GM15510 (cell line): Measurements from ENCODE around the gene EFCAB5.

Source experiments
- POLR2A ChIP-seq: IDR thresholded peaks from 3 replicates; pipeline ENCODE4 v1.6.1; 2011; ENCODE audit warnings: borderline replicate concordance; ENCODE audit not compliant: insufficient read length; ENCODE audit errors: extremely low read depth

The EFCAB5 gene

DNA sequence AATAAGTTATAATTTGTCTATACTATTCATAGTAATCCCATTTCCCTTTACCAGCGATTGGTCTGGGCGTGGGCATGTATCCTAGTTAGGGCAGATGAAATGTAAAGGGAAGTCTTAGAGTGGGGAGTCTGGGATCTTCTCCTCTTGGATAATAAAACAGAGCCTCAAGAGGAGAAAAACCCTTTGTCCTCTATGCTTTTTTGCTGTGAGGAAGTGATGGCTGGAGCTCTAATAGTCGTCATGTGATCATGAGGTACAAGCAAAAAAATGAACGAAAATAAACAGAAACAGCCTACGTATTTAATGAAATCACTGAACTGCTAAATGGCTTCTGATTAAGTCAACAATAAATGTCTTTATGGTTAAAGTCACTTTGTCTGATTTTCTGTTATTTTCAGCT, 26.8 kb downstream of the EFCAB5 start:
- TF ChIP-seq POLR2A, result no peak

DNA sequence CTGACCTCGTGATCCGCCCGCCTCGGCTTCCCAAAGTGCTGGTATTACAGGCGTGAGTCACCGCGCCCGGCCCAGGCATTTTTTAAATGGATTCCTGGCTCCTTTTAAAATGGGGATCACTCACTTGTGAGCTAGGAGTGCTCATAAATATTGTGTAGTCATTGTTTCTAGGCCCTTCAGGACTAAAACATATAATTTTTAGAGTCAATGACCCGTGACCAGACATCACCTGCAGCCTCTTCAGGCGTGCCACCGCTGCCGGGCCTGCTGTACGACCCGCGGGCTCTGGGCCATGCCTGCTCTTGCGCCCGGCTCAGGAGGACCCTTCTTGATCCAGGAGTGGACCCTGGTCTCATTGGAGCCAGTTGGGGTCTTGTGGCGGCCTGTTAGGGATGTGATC, 30.8 kb downstream of the EFCAB5 start:
- no peak for TF ChIP-seq POLR2A

DNA sequence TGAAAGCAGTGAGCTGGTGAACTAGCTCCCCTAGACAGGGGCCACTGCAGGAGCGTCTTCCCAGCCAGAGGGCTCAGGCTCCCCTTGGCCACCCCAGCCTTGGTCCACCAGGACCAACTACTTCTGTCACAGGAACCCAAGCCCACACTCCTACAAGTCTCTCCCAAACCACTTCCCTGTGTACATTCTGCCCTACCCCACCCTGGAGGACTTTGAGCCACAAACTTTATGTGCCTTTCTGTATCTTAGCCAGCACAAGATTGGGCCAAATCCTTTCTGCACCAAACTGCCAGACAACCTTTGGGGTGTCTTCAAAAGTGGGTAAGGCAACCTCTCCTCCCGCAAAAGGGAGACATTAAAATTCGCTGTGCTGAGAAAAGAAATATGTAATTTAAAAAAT, 31.6 kb downstream of the EFCAB5 start:
- no peak for TF ChIP-seq POLR2A

DNA sequence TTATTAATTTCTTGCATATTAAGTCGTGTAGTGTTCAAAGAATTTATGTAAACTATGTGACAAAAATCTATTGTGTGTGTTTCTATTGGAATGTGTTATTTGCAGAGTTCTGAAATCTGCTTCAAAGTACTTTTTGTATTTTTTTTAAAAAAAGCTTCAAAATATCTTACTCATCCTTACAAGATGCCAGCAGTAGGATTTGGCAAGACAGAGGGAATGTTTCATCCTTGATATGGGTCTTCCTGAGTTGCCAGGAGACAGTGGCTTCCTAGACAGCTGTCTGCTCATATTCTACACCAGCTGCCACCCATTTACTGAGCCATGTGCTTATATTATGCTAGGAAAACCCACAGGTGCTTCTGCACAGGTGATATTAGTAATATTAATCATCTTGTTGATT, 36.4 kb downstream of the EFCAB5 start:
- TF ChIP-seq POLR2A, result no peak

DNA sequence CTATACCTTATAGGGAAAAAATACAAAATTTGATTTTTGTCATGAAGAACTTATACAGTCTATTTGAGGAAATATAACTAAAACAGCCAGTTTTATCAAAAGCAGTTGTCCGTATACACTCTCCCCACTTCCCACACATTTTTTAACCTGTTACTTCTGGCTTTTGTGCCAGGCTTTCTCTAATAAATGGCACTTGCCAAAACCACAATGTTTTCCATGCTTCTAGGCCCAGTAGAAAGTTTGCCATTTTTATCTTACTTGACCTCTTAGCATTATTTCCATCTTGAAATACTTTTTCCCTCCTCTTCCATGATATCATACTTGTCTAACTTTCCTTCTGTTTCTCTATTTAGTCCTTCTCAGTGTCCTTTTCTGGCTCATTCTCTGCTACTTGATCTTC, 38.8 kb downstream of the EFCAB5 start:
- TF ChIP-seq POLR2A, result no peak

DNA sequence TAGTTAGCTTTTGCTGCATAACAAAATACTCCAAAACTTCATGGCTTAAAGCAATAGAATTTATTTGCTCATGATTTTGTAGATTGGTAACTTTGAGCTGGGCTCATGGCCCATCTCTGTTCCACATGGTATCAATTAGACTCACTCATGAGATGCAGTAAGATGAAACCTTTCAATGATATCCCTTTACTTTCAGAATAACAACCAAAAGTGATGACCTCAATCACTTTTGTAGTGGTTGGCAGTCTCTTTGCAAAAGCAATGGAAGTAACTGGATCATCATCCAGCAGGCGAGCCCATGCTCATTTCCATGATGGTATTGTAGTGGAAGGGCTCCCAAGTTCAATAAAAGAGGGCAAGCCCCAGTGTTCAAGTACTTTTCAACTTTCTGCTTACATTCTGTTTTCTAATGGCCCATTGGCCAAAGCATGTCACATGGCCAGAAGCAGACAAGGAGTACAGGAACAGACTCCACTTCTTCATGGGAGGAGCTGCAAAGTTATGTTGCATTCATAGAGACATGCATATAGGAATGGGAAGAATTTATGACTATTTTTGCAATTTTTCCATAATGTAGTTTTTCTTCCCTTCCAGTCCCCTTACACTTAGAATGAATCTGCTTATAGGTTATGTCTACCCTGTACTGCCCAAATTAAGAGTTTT, 41.7 kb downstream of the EFCAB5 start:
- no peak for TF ChIP-seq POLR2A

DNA sequence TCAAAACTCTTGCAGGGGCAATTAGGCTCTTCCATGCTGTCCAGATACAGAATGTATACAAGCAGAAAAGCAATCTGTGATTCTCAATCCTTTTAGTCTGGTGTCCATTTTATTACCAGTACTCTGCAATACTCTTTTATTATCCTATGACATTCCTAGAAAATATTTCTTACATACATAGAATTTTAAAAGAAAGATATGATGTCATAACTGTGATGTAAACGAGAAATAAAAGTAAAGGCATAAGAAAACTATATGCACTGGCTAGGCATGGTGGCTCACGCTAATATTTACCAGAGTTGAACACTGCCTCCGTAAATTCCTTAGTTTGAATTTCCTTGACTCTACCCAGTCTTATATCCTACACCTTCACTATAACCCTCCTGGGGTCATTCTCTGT, 55.0 kb downstream of the EFCAB5 start:
- TF ChIP-seq POLR2A, result no peak

DNA sequence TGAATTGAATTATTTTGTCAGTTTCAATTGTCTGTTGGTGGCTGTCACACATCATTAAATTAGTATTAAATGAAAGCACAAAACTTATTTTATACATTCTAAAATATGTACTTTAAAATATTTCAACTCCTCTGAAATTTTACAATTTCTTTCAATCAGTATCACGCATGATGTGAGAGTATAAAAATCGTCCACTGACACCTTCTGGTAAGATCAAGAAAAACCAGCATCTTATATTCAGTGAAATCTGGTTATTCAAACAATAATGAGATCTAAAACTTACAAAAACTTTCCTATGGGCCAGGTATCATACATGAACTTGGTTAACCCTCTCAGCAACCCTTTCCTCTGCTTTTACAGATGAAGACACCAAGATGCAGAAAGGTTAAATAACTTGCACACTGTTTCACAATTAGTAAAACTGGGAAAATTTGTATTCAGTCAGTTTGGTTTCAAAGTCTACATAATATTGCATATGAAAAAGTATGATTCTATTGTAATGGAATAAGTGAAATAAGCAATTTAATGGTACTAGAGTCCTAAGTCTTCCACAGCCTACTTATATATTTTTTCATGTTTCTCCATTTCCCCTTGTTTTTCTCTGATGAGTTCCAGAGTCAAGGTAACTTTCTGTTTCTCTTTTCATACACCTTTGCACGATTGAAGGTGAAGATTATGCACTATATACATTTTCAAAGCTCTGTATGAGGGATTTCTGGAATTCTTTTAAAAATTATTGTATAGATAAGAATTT, 58.7 kb downstream of the EFCAB5 start:
- TF ChIP-seq POLR2A, result no peak

DNA sequence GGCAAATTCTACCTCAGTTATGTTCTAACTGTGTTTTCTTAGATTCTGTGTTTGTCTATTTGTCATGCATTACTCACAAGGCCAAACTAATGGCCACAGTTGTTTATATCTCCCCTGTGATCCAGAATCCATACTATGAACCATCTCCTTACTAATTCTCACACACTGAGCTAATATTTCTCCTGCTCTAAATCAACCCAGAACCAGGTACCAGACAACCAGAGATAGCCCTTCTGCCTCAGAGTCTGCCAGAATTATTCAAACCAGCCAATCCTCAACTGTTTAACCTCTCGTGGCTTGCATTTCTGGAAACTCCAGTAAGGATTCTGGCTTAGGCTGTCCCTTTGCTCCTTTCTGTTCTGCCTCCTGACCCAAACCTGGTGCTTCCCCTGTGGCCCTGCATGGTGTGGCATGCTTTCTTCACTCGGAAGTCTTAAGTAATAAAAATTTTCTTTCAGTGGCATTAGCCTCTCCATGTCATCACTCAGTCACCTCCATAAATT, 59.4 kb downstream of the EFCAB5 start:
- TF ChIP-seq POLR2A, result no peak

DNA sequence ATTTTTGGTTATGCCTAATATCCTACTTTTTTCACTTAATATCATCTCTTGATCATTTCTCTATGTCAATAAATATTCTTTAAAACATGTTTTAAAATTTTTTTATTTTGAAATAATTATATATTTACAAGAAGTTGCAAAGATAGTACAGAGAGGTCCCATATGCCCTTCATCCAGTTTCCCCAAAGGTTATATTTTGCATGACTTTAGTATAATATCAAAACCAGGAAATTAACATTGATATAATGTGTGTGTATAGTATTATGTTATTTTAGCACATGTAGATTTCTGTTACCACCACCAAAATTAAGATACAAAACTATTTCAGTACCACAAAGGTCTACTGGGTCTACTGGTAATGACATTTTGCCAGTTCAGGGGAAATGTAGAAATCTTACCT, 60.7 kb downstream of the EFCAB5 start:
- no peak for TF ChIP-seq POLR2A

DNA sequence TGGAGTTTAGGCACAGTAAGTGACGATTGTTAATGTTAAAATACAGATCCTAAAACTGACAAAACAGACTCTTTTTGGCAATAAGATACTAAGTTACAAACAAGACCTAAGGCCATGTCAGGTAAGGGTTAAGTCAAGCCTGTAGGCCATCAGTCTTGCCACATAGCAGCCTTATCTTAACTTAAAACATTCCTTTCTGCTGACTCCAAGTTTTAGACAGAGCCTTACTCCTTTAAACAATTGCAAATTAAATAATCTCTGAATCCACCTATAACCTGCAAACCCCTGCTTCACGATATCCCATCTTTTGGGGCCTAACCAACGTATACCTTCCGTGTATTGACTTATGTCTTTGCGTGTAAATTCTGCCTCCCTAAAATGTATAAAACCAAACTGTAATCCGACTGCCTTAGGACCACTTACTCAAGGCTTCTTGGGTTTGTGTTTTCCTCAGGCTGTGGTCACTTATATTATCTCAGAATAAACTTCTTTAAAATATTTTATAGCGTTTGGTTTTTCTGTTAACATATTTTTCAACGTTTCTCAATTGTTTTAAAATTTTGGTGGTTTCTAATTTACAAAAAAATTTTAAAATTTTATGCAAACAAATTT, 64.4 kb downstream of the EFCAB5 start:
- no peak for TF ChIP-seq POLR2A

DNA sequence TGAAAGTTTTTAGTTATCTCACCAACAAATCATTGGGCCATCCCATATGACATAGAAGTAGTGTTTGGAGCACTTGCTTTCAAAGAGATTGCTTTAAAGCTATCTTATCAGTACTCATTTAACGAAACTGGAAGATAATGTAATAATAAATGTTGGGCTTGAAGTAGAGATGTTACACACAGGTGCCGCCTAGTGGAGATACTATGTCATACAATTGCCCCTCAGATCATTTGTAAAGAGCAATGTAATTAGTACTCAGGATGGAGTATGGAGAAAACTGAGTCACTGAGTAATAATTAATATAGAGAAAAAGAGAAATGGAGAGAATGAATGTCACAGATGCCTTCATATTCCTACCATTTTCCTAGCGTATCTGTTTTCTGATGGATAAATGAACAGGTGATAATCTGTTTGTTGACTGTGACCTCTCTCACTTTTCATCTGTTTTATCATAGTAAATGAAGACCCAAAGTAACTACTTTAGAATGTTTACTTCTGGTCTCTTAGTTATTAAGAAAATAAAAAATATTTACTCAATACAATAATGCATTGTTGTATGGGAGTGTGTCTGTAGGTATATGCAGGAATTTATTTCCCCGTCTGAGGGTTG, 80.4 kb downstream of the EFCAB5 start:
- no peak for TF ChIP-seq POLR2A

DNA sequence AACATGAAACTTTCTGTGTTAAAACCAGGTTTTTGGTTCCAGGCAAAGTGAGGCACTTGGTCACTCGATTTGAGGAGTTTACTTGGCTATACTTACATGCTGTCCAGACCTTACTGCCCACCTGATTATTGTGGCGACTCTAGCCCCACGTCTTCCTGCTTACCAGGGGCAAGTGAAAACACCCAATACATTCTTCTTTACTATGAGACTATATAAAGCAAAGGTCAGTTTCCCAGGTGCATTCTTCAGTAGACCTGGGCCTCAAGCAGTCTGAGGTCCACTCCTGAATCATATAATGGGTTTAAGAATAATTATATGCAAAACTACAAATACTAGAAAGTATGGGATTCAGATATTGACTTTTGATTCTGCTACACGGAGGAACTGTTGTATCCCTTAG, 86.2 kb downstream of the EFCAB5 start:
- TF ChIP-seq POLR2A, result no peak

DNA sequence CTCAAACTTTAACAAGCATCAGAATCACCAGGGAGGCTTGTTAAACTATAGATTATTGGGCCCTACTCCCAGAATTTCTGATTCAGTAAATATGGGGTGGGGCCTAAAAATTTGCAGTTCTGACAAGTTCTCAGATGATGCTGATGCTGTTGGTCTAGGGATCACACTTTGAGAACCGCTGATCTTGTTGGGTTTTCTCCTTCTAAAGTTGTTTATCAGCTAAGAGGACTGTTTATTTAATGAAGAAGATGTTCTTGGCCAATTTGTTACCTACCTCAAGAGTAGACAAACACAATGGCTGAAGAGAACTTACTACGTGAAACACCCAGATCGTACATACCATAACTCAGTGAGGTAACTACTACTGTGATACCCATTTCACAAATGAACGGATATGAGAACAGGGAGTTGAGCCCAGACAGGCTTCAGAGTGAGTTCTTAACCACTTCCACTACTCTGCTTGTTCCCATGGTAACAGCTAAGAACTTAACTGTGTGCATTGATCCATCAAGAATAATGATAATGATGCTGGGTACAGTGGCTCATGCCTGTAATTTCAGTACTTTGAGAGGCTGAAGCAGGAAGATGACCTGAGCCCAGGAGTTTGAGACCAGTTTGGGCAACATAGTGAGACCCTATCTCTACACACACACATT, 89.9 kb downstream of the EFCAB5 start:
- no peak for TF ChIP-seq POLR2A

DNA sequence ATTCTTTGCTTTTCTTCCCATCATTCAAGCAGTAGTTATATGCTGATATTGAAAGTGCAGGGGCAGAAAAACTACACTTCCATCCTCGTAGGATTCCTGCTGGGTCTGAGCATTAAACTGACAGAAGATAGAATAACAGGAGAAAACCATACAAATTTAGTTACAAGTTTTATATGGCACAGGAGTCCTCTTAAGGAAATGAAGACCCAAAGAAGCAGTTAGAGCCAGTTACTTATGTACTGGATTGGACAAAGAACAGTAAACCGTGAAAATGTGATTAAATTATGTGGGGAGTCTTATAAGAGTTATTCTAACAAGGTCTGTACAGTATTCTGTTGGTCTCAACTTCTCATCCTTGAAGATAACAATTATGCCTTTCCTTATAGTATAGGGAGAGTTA, 93.9 kb downstream of the EFCAB5 start:
- no peak for TF ChIP-seq POLR2A
